Measurements from ENCODE around the gene MEGF9. TPM values are rescaled to one million over a fixed set of nuclear protein-coding genes. Genes with fewer than 3 reads are reported as not detected.

Gene MEGF9
- total RNA-seq, 1 experiment from 2014 or later, result 12.2 TPM

DNA sequence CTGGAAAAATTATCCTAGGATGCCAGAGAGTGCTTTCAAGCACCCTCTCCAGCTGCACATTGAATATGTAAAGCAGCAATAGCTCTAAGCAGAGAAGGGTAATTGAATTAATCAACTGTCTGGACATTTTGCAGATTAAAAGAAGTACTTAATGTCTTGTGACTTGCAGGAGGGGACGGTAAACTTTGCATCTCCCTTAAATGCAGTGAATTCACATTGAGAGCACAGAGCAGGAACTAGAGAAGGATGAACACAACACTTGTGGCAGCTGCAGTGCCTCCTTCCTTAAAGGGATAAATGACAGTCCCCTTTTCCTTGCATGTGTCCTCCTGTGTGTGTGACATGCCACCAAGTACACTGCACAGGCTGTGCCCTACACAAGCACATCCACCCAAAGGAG, 126.9 kb downstream of the MEGF9 start:
- ChIA-PET CTCF (no interaction called here), POLR2A (ENCODE audit: low non-redundant PET) (no interaction called here)
- Histone ChIP-seq H3K4me3 (ENCODE audit: low read depth, low read length, poor library complexity, severe bottlenecking) (no peak overlapping the region), H3K36me3 (ENCODE audit: insufficient read depth, low read length, poor library complexity, severe bottlenecking) (no peaks in the 10 kb centered on the region), H3K9me3 (ENCODE audit: low read depth, low read length, poor library complexity, severe bottlenecking) (no peaks in the 10 kb centered on the region), H3K4me1 (ENCODE audit: insufficient read depth, low read length, poor library complexity, severe bottlenecking) (peaks cover 8% of the 10 kb centered on the region), H3K27ac (ENCODE audit: low read depth, low read length, poor library complexity, severe bottlenecking) (no peak overlapping the region), H3K27me3 (replicated peaks; ENCODE audit: insufficient read depth, low read depth, low read length, poor library complexity) (no peaks in the 10 kb centered on the region)
- intact Hi-C loops (cut with micrococcal nuclease; ENCODE audit: unreplicated experiment), result no loop called here
- TF ChIP-seq CTCF (conservative IDR thresholded peaks at IDR 0.05; ENCODE audit: low read depth, low read length) (no peak), EZH2 (IDR thresholded peaks at IDR 0.05; ENCODE audit: borderline replicate concordance, low read depth, low read length, poor library complexity, severe bottlenecking) (no peak)
- no peak for DNase-seq (ENCODE audit: low spot score)
- no TSS peak for BruUV-seq (replicated peaks)

GRCh38 chr9:120583958-120584369, 130.3 kb downstream of the MEGF9 start:
- no peaks in the 10 kb centered on the region for H3K36me3 ChIP-seq (ENCODE audit: insufficient read depth, low read length, poor library complexity, severe bottlenecking)
- no TSS peak for BruUV-seq (replicated peaks)
- no peak overlapping the region for H3K4me3 ChIP-seq (ENCODE audit: low read depth, low read length, poor library complexity, severe bottlenecking)
- H3K9me3 ChIP-seq (ENCODE audit: low read depth, low read length, poor library complexity, severe bottlenecking), result no peaks in the 10 kb centered on the region
- peak; percentile 68 for DNase-seq (ENCODE audit: low spot score)
- intact Hi-C loops (cut with micrococcal nuclease; ENCODE audit: unreplicated experiment), result no loop called here
- H3K4me1 ChIP-seq (ENCODE audit: insufficient read depth, low read length, poor library complexity, severe bottlenecking), result peaks cover 10% of the 10 kb centered on the region
- ChIA-PET POLR2A (ENCODE audit: low non-redundant PET) (interaction anchor here (0.6 kb wide), 1 partner anchor 411 kb away, joined by 16 read pairs; no protein-coding TSS in a partner anchor), CTCF (no interaction called here)
- no peaks in the 10 kb centered on the region for H3K27me3 ChIP-seq (replicated peaks; ENCODE audit: insufficient read depth, low read depth, low read length, poor library complexity)
- no peak for TF ChIP-seq EZH2 (IDR thresholded peaks at IDR 0.05; ENCODE audit: borderline replicate concordance, low read depth, low read length, poor library complexity, severe bottlenecking)
- no peak for TF ChIP-seq CTCF (conservative IDR thresholded peaks at IDR 0.05; ENCODE audit: low read depth, low read length)
- H3K27ac ChIP-seq (ENCODE audit: low read depth, low read length, poor library complexity, severe bottlenecking), result no peak overlapping the region

GRCh38 chr9:120580051-120580896, 134.0 kb downstream of the MEGF9 start, which contains the start of gene CDK5RAP2:
Gene CDK5RAP2 (minus strand): TSS chr9:120580167. CDS start chr9:120579978, 189 bp downstream.
- peak; percentile 99 for DNase-seq (ENCODE audit: low spot score)
- Histone ChIP-seq H3K4me1 (ENCODE audit: insufficient read depth, low read length, poor library complexity, severe bottlenecking) (peaks cover 15% of the 10 kb centered on the region), H3K4me3 (ENCODE audit: low read depth, low read length, poor library complexity, severe bottlenecking) (peak within 1 kb of the TSS; percentile 85), H3K27ac (ENCODE audit: low read depth, low read length, poor library complexity, severe bottlenecking) (peak within 1 kb of the TSS; percentile 89), H3K36me3 (ENCODE audit: insufficient read depth, low read length, poor library complexity, severe bottlenecking) (peaks cover 3% of the 10 kb centered on the region), H3K27me3 (replicated peaks; ENCODE audit: insufficient read depth, low read depth, low read length, poor library complexity) (no peaks in the 10 kb centered on the region), H3K9me3 (ENCODE audit: low read depth, low read length, poor library complexity, severe bottlenecking) (no peaks in the 10 kb centered on the region)
- CTCF ChIA-PET, result no interaction called here
- no peak for TF ChIP-seq CTCF (conservative IDR thresholded peaks at IDR 0.05; ENCODE audit: low read depth, low read length)
- TF ChIP-seq EZH2 (IDR thresholded peaks at IDR 0.05; ENCODE audit: borderline replicate concordance, low read depth, low read length, poor library complexity, severe bottlenecking), result no peak
- BruUV-seq (replicated peaks), result TSS peak; percentile 85
- intact Hi-C loops (cut with micrococcal nuclease; ENCODE audit: unreplicated experiment), result no loop called here
- POLR2A ChIA-PET (ENCODE audit: low non-redundant PET), result no interaction called here
